ENCODE results near the gene C12orf43. TPM values are rescaled to one million over a fixed set of nuclear protein-coding genes. Genes with fewer than 3 reads are reported as not detected.
A peak's percentile ranks its signal among the peaks of the same experiment; 100 is the strongest.

C12orf43 gene
- total RNA-seq, 2 donors from 2014 or later, result 6.7 to 11.5 TPM

DNA sequence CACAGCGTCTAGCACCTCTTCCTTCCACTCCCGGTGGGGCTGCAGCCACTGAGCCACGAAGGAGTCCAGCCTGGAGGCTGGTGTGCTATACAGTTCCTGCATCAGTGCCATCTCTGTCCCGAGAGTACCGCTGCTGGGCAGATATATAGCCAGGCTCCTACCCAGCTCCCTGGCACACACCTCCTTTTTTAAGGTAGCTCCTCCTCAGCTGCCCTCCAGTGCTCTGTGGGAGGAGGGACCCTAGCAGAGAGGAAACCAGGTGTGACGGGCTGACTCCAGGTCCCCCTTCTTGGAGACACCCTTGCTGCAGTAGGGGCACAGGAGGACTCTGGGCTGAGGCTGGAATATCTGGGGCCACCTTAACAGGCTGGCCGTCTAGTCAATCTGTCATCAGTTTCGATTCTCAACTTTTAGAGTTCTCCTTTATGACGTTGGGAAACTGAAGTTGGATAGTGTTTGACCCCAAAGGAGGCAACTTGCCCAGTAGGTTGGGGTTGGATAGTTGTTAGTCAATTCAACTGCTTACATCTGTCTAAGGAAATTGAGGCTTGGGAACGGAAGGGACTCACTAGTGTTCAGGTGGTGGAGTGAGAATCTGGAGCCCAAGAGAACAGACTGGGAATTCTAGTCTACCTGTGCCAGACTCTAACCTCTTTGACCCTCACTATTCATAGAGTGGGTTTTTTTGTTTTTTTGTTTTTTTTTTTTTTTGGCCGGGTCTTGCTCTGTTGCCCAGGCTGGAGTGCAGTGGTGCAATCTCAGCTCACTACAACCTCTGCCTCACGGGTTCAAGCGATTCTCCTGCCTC lies 22.8 kb upstream of the C12orf43 start, which contains the start of gene OASL:
Gene OASL, minus strand, starts transcription at position 386 of the 808 bp plus-strand sequence. Its CDS starts 275 bp downstream, at position 111.
- DNase-seq, result peak; percentile 20 to 48 (median 38)
- peaks cover 8% of the 10 kb centered on the region for H3K4me1 ChIP-seq
- H3K4me3 ChIP-seq, result peak within 1 kb of the TSS; percentile 15 to 31
- H3K36me3 ChIP-seq (replicated peaks in 1 of 2; ENCODE audit: insufficient read depth in 1 of 2, low read depth in 2 of 2), result no peaks in the 10 kb centered on the region
- ATAC-seq, result peak; percentile 69
- intact Hi-C loops (cut with DNase I), result no loop called here
- no peaks in the 10 kb centered on the region for H3K9me3 ChIP-seq
- 19 to 20% methylated on average over 11 to 13 of the region's 13 CpGs for WGBS, 2 donors
- TF ChIP-seq, protein P1, sequence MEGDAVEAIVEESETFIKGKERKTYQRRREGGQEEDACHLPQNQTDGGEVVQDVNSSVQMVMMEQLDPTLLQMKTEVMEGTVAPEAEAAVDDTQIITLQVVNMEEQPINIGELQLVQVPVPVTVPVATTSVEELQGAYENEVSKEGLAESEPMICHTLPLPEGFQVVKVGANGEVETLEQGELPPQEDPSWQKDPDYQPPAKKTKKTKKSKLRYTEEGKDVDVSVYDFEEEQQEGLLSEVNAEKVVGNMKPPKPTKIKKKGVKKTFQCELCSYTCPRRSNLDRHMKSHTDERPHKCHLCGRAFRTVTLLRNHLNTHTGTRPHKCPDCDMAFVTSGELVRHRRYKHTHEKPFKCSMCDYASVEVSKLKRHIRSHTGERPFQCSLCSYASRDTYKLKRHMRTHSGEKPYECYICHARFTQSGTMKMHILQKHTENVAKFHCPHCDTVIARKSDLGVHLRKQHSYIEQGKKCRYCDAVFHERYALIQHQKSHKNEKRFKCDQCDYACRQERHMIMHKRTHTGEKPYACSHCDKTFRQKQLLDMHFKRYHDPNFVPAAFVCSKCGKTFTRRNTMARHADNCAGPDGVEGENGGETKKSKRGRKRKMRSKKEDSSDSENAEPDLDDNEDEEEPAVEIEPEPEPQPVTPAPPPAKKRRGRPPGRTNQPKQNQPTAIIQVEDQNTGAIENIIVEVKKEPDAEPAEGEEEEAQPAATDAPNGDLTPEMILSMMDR (IDR thresholded peaks at IDR 0.05), result no peak
- peak in 2 of 3 donors; percentile 25 to 46 for TF ChIP-seq POLR2A (IDR thresholded peaks at IDR 0.05)
- peak within 1 kb of the TSS in 1 of 4 donors; percentile 47 for H3K27ac ChIP-seq
- H3K27me3 ChIP-seq, result no peaks in the 10 kb centered on the region

DNA sequence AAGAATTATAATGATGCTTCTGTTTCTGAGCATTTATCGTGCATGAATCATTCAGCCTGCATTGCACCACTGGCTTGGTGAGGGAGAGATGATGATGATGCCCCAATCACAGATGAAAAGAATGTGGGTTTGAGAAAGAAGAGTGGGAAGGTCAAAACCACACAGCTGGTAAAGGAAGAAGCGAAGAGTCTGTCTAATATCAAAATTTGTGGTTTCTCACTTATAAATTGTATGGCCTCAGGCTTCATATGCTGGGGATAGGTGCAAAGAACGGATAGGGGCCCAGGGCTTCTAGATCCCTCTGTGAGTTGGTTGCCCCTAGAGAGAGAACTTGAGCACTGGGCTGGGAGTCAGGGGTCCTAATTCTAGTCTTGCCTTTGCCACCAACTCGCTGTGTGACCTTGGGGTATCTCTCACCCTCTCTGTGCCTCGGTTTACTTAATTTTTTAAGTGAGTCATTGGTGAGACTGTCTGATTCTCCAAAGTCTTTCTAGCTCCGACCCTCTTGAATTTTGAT lies 20.6 kb upstream of the C12orf43 start:
- H3K27ac ChIP-seq, result no peak overlapping the region
- H3K9me3 ChIP-seq, result no peaks in the 10 kb centered on the region
- H3K27me3 ChIP-seq, result no peaks in the 10 kb centered on the region
- H3K4me3 ChIP-seq, result no peak overlapping the region
- no peak for DNase-seq
- TF ChIP-seq, protein P1 (IDR thresholded peaks at IDR 0.05), result no peak
- no peak for TF ChIP-seq POLR2A (IDR thresholded peaks at IDR 0.05)
- H3K36me3 ChIP-seq (replicated peaks in 1 of 2; ENCODE audit: insufficient read depth in 1 of 2, low read depth in 2 of 2), result no peaks in the 10 kb centered on the region
- WGBS, 2 donors, result 64 to 68% methylated on average over 6 of the region's 6 CpGs
- ATAC-seq, result no peak
- intact Hi-C loops (cut with DNase I), result no loop called here
- H3K4me1 ChIP-seq, result peaks cover 8% of the 10 kb centered on the region

DNA sequence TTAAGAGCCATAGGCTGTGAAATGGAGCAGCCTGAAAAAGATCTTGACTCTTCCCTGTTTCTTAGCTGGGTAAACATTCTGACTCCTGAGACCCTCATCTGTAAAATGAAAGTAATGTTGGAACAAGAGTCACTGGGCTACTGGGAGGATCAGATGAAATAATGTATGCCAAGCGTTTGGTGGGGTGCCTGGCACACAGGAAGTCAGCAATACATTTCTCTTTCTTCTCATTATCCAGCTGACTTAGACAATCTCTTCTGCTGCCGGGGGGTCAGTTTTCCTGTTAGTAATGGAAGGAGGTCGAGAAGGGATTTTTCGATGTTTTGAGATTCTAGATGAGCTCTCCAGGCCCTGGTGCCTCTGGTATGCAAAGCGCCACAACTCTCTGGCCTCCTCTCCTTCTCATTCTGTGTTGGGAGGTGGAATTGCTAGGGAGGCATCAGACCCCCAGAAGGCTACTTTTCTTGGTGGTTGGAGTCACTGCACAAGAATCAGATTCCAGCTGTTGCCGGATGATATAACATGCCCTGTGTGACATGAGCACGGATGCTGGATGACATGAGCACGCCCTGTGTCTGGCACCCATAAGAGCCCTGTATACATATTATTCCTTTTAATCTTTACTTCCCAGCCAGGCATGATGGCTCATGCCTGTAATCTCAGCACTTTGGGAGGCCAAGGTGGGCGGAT lies 18.5 kb upstream of the C12orf43 start:
- 78 to 83% methylated on average over 9 of the region's 9 CpGs for WGBS, 2 donors
- ATAC-seq, result no peak

DNA sequence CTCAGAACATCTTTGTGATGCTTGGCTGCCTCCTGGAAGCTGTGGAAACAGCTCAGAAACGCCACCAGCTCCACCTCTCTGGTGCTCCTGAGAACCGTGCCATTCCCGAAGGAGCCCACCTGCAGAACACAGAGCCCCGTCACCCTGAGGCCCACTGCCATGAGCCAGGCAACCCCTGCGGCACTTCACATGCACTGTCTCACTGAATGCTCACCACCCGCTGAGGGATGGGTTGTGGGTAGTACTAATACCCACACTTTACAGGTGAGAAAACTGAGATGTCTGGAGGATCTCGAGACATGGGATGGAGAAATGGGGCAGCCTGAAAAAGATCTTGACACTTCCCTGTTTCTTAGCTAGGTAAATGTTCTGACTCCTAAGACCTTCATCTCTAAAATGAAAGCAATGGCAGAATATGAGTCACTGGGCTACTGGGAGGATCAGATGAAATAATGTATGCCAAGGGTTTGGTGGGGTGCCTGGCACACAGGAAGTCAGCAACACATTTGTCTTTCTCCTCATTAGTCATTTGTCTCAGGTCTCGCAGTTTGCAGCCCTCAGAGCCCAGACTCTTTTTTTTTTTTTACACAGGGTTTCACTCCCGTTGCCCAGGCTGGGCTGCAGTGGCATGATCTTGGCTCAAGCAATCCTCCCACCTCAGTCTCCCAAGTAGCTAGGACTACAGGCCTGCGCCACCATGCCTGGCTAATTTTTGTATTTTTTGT lies 17.5 kb upstream of the C12orf43 start:
- Histone ChIP-seq H3K27me3 (no peaks in the 10 kb centered on the region), H3K4me1 (peaks cover 5% of the 10 kb centered on the region), H3K27ac (no peak overlapping the region), H3K9me3 (no peaks in the 10 kb centered on the region), H3K36me3 (replicated peaks in 1 of 2; ENCODE audit: insufficient read depth in 1 of 2, low read depth in 2 of 2) (no peaks in the 10 kb centered on the region), H3K4me3 (no peak overlapping the region)
- DNase-seq (peak in 1 of 4 donors; percentile 22), ATAC-seq (no peak)
- TF ChIP-seq, protein P1 (IDR thresholded peaks at IDR 0.05), result no peak
- TF ChIP-seq POLR2A (IDR thresholded peaks at IDR 0.05), result no peak
- intact Hi-C loops (cut with DNase I), result no loop called here
- 68 to 72% methylated on average over 10 of the region's 10 CpGs for WGBS, 2 donors

More for the DNA sequence above, 18.5 kb upstream of the C12orf43 start:
- TF ChIP-seq POLR2A (IDR thresholded peaks at IDR 0.05), result no peak
- TF ChIP-seq, protein P1 (IDR thresholded peaks at IDR 0.05), result no peak
- intact Hi-C loops (cut with DNase I), result no loop called here
- Histone ChIP-seq H3K27me3 (no peaks in the 10 kb centered on the region), H3K9me3 (no peaks in the 10 kb centered on the region), H3K27ac (no peak overlapping the region), H3K4me1 (peaks cover 8% of the 10 kb centered on the region), H3K4me3 (no peak overlapping the region), H3K36me3 (replicated peaks in 1 of 2; ENCODE audit: insufficient read depth in 1 of 2, low read depth in 2 of 2) (no peaks in the 10 kb centered on the region)
- DNase-seq, result no peak
